H1 (cell line): Measurements from ENCODE around the gene PPP1R12C. TPM values are rescaled to one million over a fixed set of nuclear protein-coding genes. Genes with fewer than 3 reads are reported as not detected.

Experiments
- ATF3 ChIP-seq: IDR thresholded peaks from 2 replicates; pipeline ENCODE4 v1.6.1; 2011; ENCODE audit warnings: low read depth, mild to moderate bottlenecking, low read length; ENCODE audit not compliant: insufficient read depth
- BACH1 ChIP-seq: IDR thresholded peaks from 2 replicates; pipeline ENCODE4 v1.6.1; 2012; ENCODE audit warnings: low read length, improper control_type of control experiment
- CHD2 ChIP-seq: IDR thresholded peaks from 2 replicates; pipeline ENCODE4 v1.6.1; 2012; ENCODE audit warnings: low read length, improper control_type of control experiment
- EP300 ChIP-seq, 2 experiments: IDR thresholded peaks; 1 replicate in 1 of 2; 2 replicates in 1 of 2; pipeline ENCODE4 v1.6.1; 2011 to 2012; ENCODE audit warnings: low read depth in 2 of 2, low read length in 2 of 2, mild to moderate bottlenecking in 2 of 2, borderline replicate concordance in 1 of 2, inconsistent platforms in 1 of 2, moderate library complexity in 1 of 2
- GABPA ChIP-seq: IDR thresholded peaks from 2 replicates; pipeline ENCODE4 v1.6.1; 2011; ENCODE audit warnings: mild to moderate bottlenecking, low read length, moderate library complexity, borderline replicate concordance; ENCODE audit not compliant: insufficient read depth
- KDM4A ChIP-seq: IDR thresholded peaks from one replicate; pipeline ENCODE4 v1.7.1; 2012; ENCODE audit warnings: low read depth, mild to moderate bottlenecking, moderate library complexity, low read length, inconsistent platforms; ENCODE audit not compliant: severe bottlenecking
- KDM5A ChIP-seq: fragments of 200-600 bp; IDR thresholded peaks from 2 replicates; pipeline ENCODE4 v1.7.1; 2012; ENCODE audit warnings: mild to moderate bottlenecking, low read length, inconsistent platforms, mixed read lengths
- MAX ChIP-seq: IDR thresholded peaks from 2 replicates; pipeline ENCODE4 v1.6.1; 2012; ENCODE audit warnings: inconsistent platforms
- NRF1 ChIP-seq: IDR thresholded peaks from 2 replicates; pipeline ENCODE4 v1.6.1; 2011; ENCODE audit warnings: mild to moderate bottlenecking, low read depth, low read length, improper control_type of control experiment
- POLR2A ChIP-seq, 2 experiments: IDR thresholded peaks; 1 replicate in 1 of 2; 2 replicates in 1 of 2; pipeline ENCODE4 v1.6.1; 2011; ENCODE audit warnings: low read depth in 2 of 2, low read length in 2 of 2, mild to moderate bottlenecking in 2 of 2; ENCODE audit errors: control extremely low read depth in 1 of 2
- RXRA ChIP-seq: IDR thresholded peaks from 2 replicates; pipeline ENCODE4 v1.6.1; 2011; ENCODE audit warnings: low read depth, mild to moderate bottlenecking, low read length, moderate library complexity; ENCODE audit not compliant: insufficient read depth
- SIN3A ChIP-seq, 2 experiments: IDR thresholded peaks in 1 of 2; conservative IDR thresholded peaks in 1 of 2; 2 replicates each; pipeline ENCODE4 v1.6.1; 2011 to 2012; ENCODE audit warnings: low read length in 2 of 2, improper control_type of control experiment in 1 of 2, low read depth in 1 of 2, mild to moderate bottlenecking in 1 of 2
- SP4 ChIP-seq: IDR thresholded peaks from 2 replicates; pipeline ENCODE4 v1.6.1; 2012; ENCODE audit warnings: low read length, inconsistent platforms
- SRF ChIP-seq: IDR thresholded peaks from 2 replicates; pipeline ENCODE4 v1.6.1; 2011; ENCODE audit warnings: mild to moderate bottlenecking, low read depth, low read length, moderate library complexity
- TAF1 ChIP-seq: IDR thresholded peaks from 2 replicates; pipeline ENCODE4 v1.6.1; 2011; ENCODE audit warnings: mild to moderate bottlenecking, low read depth, low read length
- TCF12 ChIP-seq: IDR thresholded peaks from 2 replicates; pipeline ENCODE4 v1.6.1; 2011; ENCODE audit warnings: low read depth, mild to moderate bottlenecking, low read length
- USF2 ChIP-seq: IDR thresholded peaks from 2 replicates; pipeline ENCODE4 v1.6.1; 2011; ENCODE audit warnings: low read length, improper control_type of control experiment
- YY1 ChIP-seq: IDR thresholded peaks from 2 replicates; pipeline ENCODE4 v1.6.1; 2011; ENCODE audit warnings: low read depth, mild to moderate bottlenecking, low read length
- polyA plus RNA-seq, 7 experiments: library from polyadenylated mRNA; depleted of rRNA in 3 of 7; stranded (reverse) in 5 of 7; unstranded in 2 of 7; fragments of >200 nt in 5 of 7; fragments of 200-250 nt in 2 of 7; gene quantifications; 1 replicate in 5 of 7; 2 replicates in 1 of 7; 4 replicates in 1 of 7; pipeline versions ENCODE4 v1.2.1 to v1.2.3, GENCODE V29; 2011 to 2013; ENCODE audit warnings: missing spikeins in 2 of 7, mixed read lengths in 2 of 7
- total RNA-seq: library from RNA; stranded (reverse); fragmentation: NEBNext Ultra II Directional; extraction: Animal tissue kit (Norgen Biotek cat#: 25700); gene quantifications from 2 replicates; pipeline ENCODE4 v1.2.1, GENCODE V29; 2021

Gene PPP1R12C
- total and polyA plus RNA-seq, 2 of the 8 experiments (the other 6 are each of a cell fraction or from before 2014, with no cell fraction given): 31.7 to 71.5 TPM

GRCh38 chr19:55080968-55081769 lies 36.3 kb downstream of the PPP1R12C start (continued):
- TF ChIP-seq SRF (no peak), RXRA (no peak), ATF3 (no peak), SP4 (no peak), SIN3A (conservative IDR thresholded peaks at IDR 0.05 in 1 of 2, IDR thresholded peaks at IDR 0.05 in 1 of 2; ENCODE audit: low read depth in 1 of 2, low read length in 2 of 2) (peak in 1 of 2 experiments; percentile 19; a peak in 1 of 4 replicates), POLR2A (IDR thresholded peaks at IDR 0.05; ENCODE audit: control extremely low read depth in 1 of 2, low read depth in 2 of 2, low read length in 2 of 2) (no peak; a peak in 1 of 3 replicates), YY1 (no peak), USF2 (no peak), KDM4A (no peak), MAX (no peak), TAF1 (0 out of 2 replicates have a peak, but pooled peaks have one; percentile 54), EP300 (IDR thresholded peaks at IDR 0.05; ENCODE audit: borderline replicate concordance in 1 of 2, low read depth in 2 of 2, low read length in 2 of 2) (no peak), NRF1 (no peak), BACH1 (no peak), GABPA (no peak), KDM5A (no peak), CHD2 (no peak), TCF12 (no peak)
